Epithelial cell of prostate (primary cell): ENCODE results near the gene DNAJC5G.
"Not testable (repeated sequence)": the region's sequence is repeated elsewhere in the genome, so short reads cannot be mapped to it uniquely, and the experiment has no call there.

Source experiments
- DNase-seq: peaks from one replicate; pipeline ENCODE4 v3.0.0-alpha.2; 2011; ENCODE audit warnings: low read depth, low spot score
- H3K27ac ChIP-seq: fragments of 450-650 bp; 2 replicates; pipeline ENCODE4 v1.5.1; 2017; ENCODE audit warnings: mild to moderate bottlenecking

The DNAJC5G gene

GRCh38 chr2:27272537-27273522 is 2.4 kb upstream of the DNAJC5G start:
- DNase-seq, H3K27ac ChIP-seq: not testable (repeated sequence)

- H3K27ac ChIP-seq: no peak overlapping the region
- DNase-seq: no peak
Measured at GRCh38 chr2:27278010-27278409, 2.8 kb downstream of the DNAJC5G start.

- H3K27ac ChIP-seq: no peak overlapping the region
- DNase-seq: no peak
Measured at GRCh38 chr2:27280826-27281225, 5.6 kb downstream of the DNAJC5G start.

- H3K27ac ChIP-seq: no peak overlapping the region
- no peak for DNase-seq
Measured at GRCh38 chr2:27281442-27281841, 6.2 kb downstream of the DNAJC5G start.

GRCh38 chr2:27281855-27282559 is 6.8 kb downstream of the DNAJC5G start, which contains the start of gene TRIM54:
Gene TRIM54 (plus strand): TSS chr2:27282429. CDS start chr2:27282732, 303 bp downstream.
- no peak for DNase-seq
- no peak within 1 kb of the TSS for H3K27ac ChIP-seq

- no peak for DNase-seq
- H3K27ac ChIP-seq: no peak overlapping the region
Measured at GRCh38 chr2:27282892-27283291, 7.7 kb downstream of the DNAJC5G start.

GRCh38 chr2:27284996-27285395 is 9.8 kb downstream of the DNAJC5G start:
- DNase-seq: no peak
- no peak overlapping the region for H3K27ac ChIP-seq

GRCh38 chr2:27285481-27285880 is 10.2 kb downstream of the DNAJC5G start:
- DNase-seq: no peak
- H3K27ac ChIP-seq: no peak overlapping the region

- DNase-seq: no peak
- H3K27ac ChIP-seq: no peak overlapping the region
Measured at GRCh38 chr2:27288610-27289009, 13.4 kb downstream of the DNAJC5G start.

GRCh38 chr2:27290549-27290948 is 15.3 kb downstream of the DNAJC5G start:
- no peak for DNase-seq
- H3K27ac ChIP-seq: no peak overlapping the region

GRCh38 chr2:27291865-27292264 is 16.6 kb downstream of the DNAJC5G start:
- no peak for DNase-seq
- H3K27ac ChIP-seq: no peak overlapping the region

GRCh38 chr2:27294928-27295327 is 19.7 kb downstream of the DNAJC5G start:
- DNase-seq: no peak
- H3K27ac ChIP-seq: no peak overlapping the region

GRCh38 chr2:27296481-27296880 is 21.2 kb downstream of the DNAJC5G start:
- H3K27ac ChIP-seq: no peak overlapping the region
- no peak for DNase-seq

GRCh38 chr2:27297195-27297594 is 22.0 kb downstream of the DNAJC5G start:
- H3K27ac ChIP-seq: no peak overlapping the region
- no peak for DNase-seq

- no peak overlapping the region for H3K27ac ChIP-seq
- no peak for DNase-seq
Measured at GRCh38 chr2:27298391-27299080, 23.3 kb downstream of the DNAJC5G start.

GRCh38 chr2:27300606-27301005 is 25.4 kb downstream of the DNAJC5G start:
- not testable (repeated sequence) for H3K27ac ChIP-seq, DNase-seq

- no peak overlapping the region for H3K27ac ChIP-seq
- DNase-seq: no peak
Measured at GRCh38 chr2:27303093-27304025, 28.1 kb downstream of the DNAJC5G start.

- H3K27ac ChIP-seq: no peak overlapping the region
- no peak for DNase-seq
Measured at GRCh38 chr2:27304488-27305240, 29.4 kb downstream of the DNAJC5G start.

GRCh38 chr2:27305516-27305915 is 30.3 kb downstream of the DNAJC5G start:
- no peak for DNase-seq
- H3K27ac ChIP-seq: no peak overlapping the region
